Liver (tissue), 9 donors: Measurements from ENCODE around the gene TMEM184A. TPM values are rescaled to one million over a fixed set of nuclear protein-coding genes. Genes with fewer than 3 reads are reported as not detected.

Source experiments
- DNase-seq: peaks from one replicate; pipeline ENCODE4 v3.0.0-alpha.2; 2017; ENCODE audit warnings: low spot score
- H3K27ac ChIP-seq, 2 donors: one replicate each; pipeline ENCODE4 v1.7.0; 2013; ENCODE audit warnings: inconsistent platforms in 2 of 2, low read length in 2 of 2, control low read depth in 1 of 2, low read depth in 1 of 2, mild to moderate bottlenecking in 1 of 2
- H3K27me3 ChIP-seq, 4 donors: one replicate each; pipeline versions ENCODE4 v1.6.1 to v1.7.0; 2013; ENCODE audit warnings: low read length in 3 of 4, inconsistent platforms in 1 of 4, mild to moderate bottlenecking in 1 of 4, moderate library complexity in 1 of 4; ENCODE audit not compliant: control insufficient read depth in 4 of 4, insufficient read depth in 4 of 4
- H3K36me3 ChIP-seq, 4 donors: one replicate each; pipeline versions ENCODE4 v1.6.1 to v1.7.0; 2013; ENCODE audit warnings: low read length in 3 of 4, mild to moderate bottlenecking in 3 of 4, low read depth in 1 of 4, moderate library complexity in 1 of 4; ENCODE audit not compliant: control insufficient read depth in 4 of 4, insufficient read depth in 3 of 4
- H3K4me1 ChIP-seq, 4 donors: one replicate each; pipeline versions ENCODE4 v1.6.1 to v1.7.0; 2013; ENCODE audit warnings: low read length in 3 of 4, mild to moderate bottlenecking in 3 of 4, moderate library complexity in 1 of 4; ENCODE audit not compliant: control insufficient read depth in 4 of 4, insufficient read depth in 4 of 4
- H3K4me3 ChIP-seq, 3 donors: one replicate each; pipeline versions ENCODE4 v1.6.1 to v1.7.0; 2013; ENCODE audit warnings: low read length in 3 of 3, control low read depth in 1 of 3, low read depth in 1 of 3, mild to moderate bottlenecking in 1 of 3
- H3K9ac ChIP-seq, 2 donors: one replicate each; pipeline ENCODE4 v1.7.0; 2013; ENCODE audit warnings: low read length in 2 of 2, mild to moderate bottlenecking in 2 of 2, moderate library complexity in 2 of 2, control low read depth in 1 of 2, low read depth in 1 of 2
- H3K9me3 ChIP-seq, 4 donors: one replicate each; pipeline versions ENCODE4 v1.6.1 to v1.7.0; 2013; ENCODE audit warnings: low read length in 3 of 4; ENCODE audit not compliant: control insufficient read depth in 4 of 4
- CTCF ChIP-seq: fragments of 150-350 bp; IDR thresholded peaks from 2 replicates; pipeline ENCODE4 v1.5.1; 2017; ENCODE audit warnings: improper control_type of control experiment, low read depth, low read length; ENCODE audit not compliant: missing input control
- EGR1 ChIP-seq, 2 donors: IDR thresholded peaks; 2 replicates each; pipeline ENCODE4 v1.6.1; 2016 to 2018; ENCODE audit warnings: antibody characterized with exemption in 2 of 2, low read depth in 2 of 2
- FOXA1 ChIP-seq: IDR thresholded peaks from 2 replicates; pipeline ENCODE4 v1.6.1; 2016; ENCODE audit warnings: antibody characterized with exemption
- FOXA2 ChIP-seq: IDR thresholded peaks from 2 replicates; pipeline ENCODE4 v1.6.1; 2016; ENCODE audit warnings: antibody characterized with exemption
- GABPA ChIP-seq, 2 donors: IDR thresholded peaks in 1 of 2; conservative IDR thresholded peaks in 1 of 2; 2 replicates each; pipeline ENCODE4 v1.6.1; 2016; ENCODE audit warnings: antibody characterized with exemption in 2 of 2, mild to moderate bottlenecking in 1 of 2, moderate library complexity in 1 of 2
- HNF4A ChIP-seq, 2 donors: conservative IDR thresholded peaks; 2 replicates each; pipeline ENCODE4 v1.6.1; 2016; ENCODE audit warnings: antibody characterized with exemption in 2 of 2, mild to moderate bottlenecking in 2 of 2
- HNF4G ChIP-seq: IDR thresholded peaks from 2 replicates; pipeline ENCODE4 v1.6.1; 2016; ENCODE audit warnings: antibody characterized with exemption
- JUND ChIP-seq, 2 donors: IDR thresholded peaks; 2 replicates each; pipeline ENCODE4 v1.6.1; 2016; ENCODE audit warnings: antibody characterized with exemption in 2 of 2
- NR2F2 ChIP-seq: IDR thresholded peaks from 2 replicates; pipeline ENCODE4 v1.6.1; 2016; ENCODE audit warnings: antibody characterized with exemption
- RAD21 ChIP-seq, 2 donors: IDR thresholded peaks; 2 replicates each; pipeline ENCODE4 v1.6.1; 2016; ENCODE audit warnings: antibody characterized with exemption in 2 of 2, mild to moderate bottlenecking in 2 of 2
- REST ChIP-seq: IDR thresholded peaks from 2 replicates; pipeline ENCODE4 v1.6.1; 2016; ENCODE audit warnings: antibody characterized with exemption, mild to moderate bottlenecking
- RXRA ChIP-seq, 2 donors: IDR thresholded peaks; 2 replicates each; pipeline ENCODE4 v1.6.1; 2017 to 2018; ENCODE audit warnings: antibody characterized with exemption in 2 of 2, mild to moderate bottlenecking in 1 of 2
- SP1 ChIP-seq: IDR thresholded peaks from 2 replicates; pipeline ENCODE4 v1.6.1; 2018; ENCODE audit warnings: antibody characterized with exemption, mild to moderate bottlenecking
- TAF1 ChIP-seq: conservative IDR thresholded peaks from 2 replicates; pipeline ENCODE4 v1.6.1; 2016; ENCODE audit warnings: antibody characterized with exemption, mild to moderate bottlenecking
- YY1 ChIP-seq: IDR thresholded peaks from 2 replicates; pipeline ENCODE4 v1.6.1; 2016; ENCODE audit warnings: antibody characterized with exemption, mild to moderate bottlenecking
- WGBS: extraction: QIAGEN DNeasy Blood & Tissue Kit; methylation state at CpG from one replicate; pipeline ENCODE4 v1.1.7; 2013; 5-methylcytosine and 5-hydroxymethylcytosine counted together
- polyA plus RNA-seq, 2 donors: library from polyadenylated mRNA; stranded (reverse) in 1 of 2; unstranded in 1 of 2; fragments of 200-250 nt in 1 of 2; fragments of >200 nt in 1 of 2; fragmentation: Nextera tagmentation in 1 of 2; extraction: Ambion mirVana in 1 of 2; gene quantifications; one replicate each; pipeline versions ENCODE4 v1.2.1 to v1.2.3, GENCODE V29; 2013 to 2015
- total RNA-seq, 2 donors: library from RNA; depleted of rRNA; stranded (reverse); fragments of >200 nt; gene quantifications; one replicate each; pipeline ENCODE4 v1.2.3, GENCODE V29; 2014
- TF ChIP-seq, protein P1 (sequence below): IDR thresholded peaks from 2 replicates; pipeline ENCODE4 v1.6.1; 2016; ENCODE audit warnings: antibody characterized with exemption
- TF ChIP-seq, protein P2 (sequence below): IDR thresholded peaks from 2 replicates; pipeline ENCODE4 v1.6.1; 2016; ENCODE audit warnings: antibody characterized with exemption
- TF ChIP-seq, protein P3 (sequence below): IDR thresholded peaks from 2 replicates; pipeline ENCODE4 v1.6.1; 2016; ENCODE audit warnings: antibody characterized with exemption
- donor health status: healthy.
- donor health status: healthy.
- donor health status: healthy.
- donor health status: healthy.
- donor health status: healthy.

Gene TMEM184A
- total and polyA plus RNA-seq, 4 donors: 1.6 to 12.6 (median 11.4) TPM

GRCh38 chr7:1496531-1497292 is 59.3 kb downstream of the TMEM184A start:
- H3K36me3 ChIP-seq: peaks cover 12 to 69% (median 18%) of the 10 kb centered on the region in 4 donors

More at GRCh38 chr7:1496531-1497292, 59.3 kb downstream of the TMEM184A start:
- Histone ChIP-seq H3K9ac (no peak overlapping the region), H3K9me3 (no peaks in the 10 kb centered on the region), H3K27ac (no peak overlapping the region), H3K4me3 (no peak overlapping the region), H3K27me3 (no peaks in the 10 kb centered on the region), H3K4me1 (peaks cover 0 to 2% (median under 1%) of the 10 kb centered on the region in 4 donors)
- no peak for DNase-seq
- WGBS: 96% methylated on average over 33 of the region's 33 CpGs
- TF ChIP-seq RAD21 (IDR thresholded peaks at IDR 0.05) (no peak), REST (no peak), JUND (IDR thresholded peaks at IDR 0.05) (no peak), TAF1 (no peak), RXRA (IDR thresholded peaks at IDR 0.05) (no peak), FOXA1 (no peak), GABPA (IDR thresholded peaks at IDR 0.05 in 1 of 2, conservative IDR thresholded peaks at IDR 0.05 in 1 of 2) (no peak), HNF4A (conservative IDR thresholded peaks at IDR 0.05) (no peak), NR2F2 (no peak), CTCF (no peak), FOXA2 (no peak), SP1 (no peak), EGR1 (IDR thresholded peaks at IDR 0.05; ENCODE audit: low read depth in 2 of 2) (no peak), YY1 (no peak), HNF4G (no peak)
- TF ChIP-seq, protein P1, sequence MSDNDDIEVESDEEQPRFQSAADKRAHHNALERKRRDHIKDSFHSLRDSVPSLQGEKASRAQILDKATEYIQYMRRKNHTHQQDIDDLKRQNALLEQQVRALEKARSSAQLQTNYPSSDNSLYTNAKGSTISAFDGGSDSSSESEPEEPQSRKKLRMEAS: no peak
- TF ChIP-seq, protein P2, sequence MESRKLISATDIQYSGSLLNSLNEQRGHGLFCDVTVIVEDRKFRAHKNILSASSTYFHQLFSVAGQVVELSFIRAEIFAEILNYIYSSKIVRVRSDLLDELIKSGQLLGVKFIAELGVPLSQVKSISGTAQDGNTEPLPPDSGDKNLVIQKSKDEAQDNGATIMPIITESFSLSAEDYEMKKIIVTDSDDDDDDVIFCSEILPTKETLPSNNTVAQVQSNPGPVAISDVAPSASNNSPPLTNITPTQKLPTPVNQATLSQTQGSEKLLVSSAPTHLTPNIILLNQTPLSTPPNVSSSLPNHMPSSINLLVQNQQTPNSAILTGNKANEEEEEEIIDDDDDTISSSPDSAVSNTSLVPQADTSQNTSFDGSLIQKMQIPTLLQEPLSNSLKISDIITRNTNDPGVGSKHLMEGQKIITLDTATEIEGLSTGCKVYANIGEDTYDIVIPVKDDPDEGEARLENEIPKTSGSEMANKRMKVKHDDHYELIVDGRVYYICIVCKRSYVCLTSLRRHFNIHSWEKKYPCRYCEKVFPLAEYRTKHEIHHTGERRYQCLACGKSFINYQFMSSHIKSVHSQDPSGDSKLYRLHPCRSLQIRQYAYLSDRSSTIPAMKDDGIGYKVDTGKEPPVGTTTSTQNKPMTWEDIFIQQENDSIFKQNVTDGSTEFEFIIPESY: no peak
- TF ChIP-seq, protein P3, sequence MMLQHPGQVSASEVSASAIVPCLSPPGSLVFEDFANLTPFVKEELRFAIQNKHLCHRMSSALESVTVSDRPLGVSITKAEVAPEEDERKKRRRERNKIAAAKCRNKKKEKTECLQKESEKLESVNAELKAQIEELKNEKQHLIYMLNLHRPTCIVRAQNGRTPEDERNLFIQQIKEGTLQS: no peak
